GM18951 (cell line): Measurements from ENCODE around the gene NTMT1.

Source experiments
- POLR2A ChIP-seq: IDR thresholded peaks from 4 replicates; pipeline ENCODE4 v1.6.1; 2011; ENCODE audit warnings: mild to moderate bottlenecking; ENCODE audit not compliant: insufficient read length, insufficient read depth; ENCODE audit errors: extremely low read depth
- in situ Hi-C: fragments of 300-500 bp; cut with MboI; formaldehyde crosslinking; loops from one replicate; pipeline ENCODE4 v1.12.0; 2022; ENCODE audit warnings: low sequenced_read_pairs, mixed read lengths, inconsistent platforms; ENCODE audit not compliant: unreplicated experiment

Gene NTMT1

DNA sequence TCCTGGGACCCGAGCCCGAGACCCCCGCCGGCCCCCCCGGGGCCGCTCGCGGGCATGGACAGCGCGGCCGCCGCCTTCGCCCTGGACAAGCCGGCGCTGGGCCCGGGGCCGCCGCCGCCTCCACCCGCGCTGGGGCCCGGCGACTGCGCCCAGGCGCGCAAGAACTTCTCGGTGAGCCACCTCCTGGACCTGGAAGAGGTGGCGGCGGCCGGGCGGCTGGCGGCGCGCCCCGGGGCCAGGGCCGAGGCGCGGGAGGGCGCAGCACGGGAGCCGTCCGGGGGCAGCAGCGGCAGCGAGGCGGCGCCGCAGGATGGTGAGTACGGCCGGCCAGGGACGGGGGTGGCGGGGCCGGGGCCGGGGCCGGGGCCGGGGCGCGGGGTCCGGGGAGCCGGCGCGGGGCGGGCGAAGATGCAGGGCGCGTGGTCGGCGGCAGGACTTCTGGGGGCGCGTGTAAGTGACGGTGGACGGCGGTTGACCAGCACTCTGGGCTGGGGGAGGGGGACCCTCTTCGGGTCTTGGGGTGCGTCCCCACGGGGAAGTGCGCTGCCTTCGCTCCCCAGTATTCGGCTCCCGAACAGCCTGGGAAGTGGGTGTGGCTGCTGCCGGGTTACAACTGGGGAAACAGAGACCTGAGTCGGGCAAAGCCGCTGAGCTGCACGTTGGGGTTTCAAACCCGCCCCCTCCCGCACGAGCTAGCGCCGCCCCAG is 40.0 kb downstream of the NTMT1 start:
- TF ChIP-seq POLR2A: no peak
- in situ Hi-C loops: no loop called here

DNA sequence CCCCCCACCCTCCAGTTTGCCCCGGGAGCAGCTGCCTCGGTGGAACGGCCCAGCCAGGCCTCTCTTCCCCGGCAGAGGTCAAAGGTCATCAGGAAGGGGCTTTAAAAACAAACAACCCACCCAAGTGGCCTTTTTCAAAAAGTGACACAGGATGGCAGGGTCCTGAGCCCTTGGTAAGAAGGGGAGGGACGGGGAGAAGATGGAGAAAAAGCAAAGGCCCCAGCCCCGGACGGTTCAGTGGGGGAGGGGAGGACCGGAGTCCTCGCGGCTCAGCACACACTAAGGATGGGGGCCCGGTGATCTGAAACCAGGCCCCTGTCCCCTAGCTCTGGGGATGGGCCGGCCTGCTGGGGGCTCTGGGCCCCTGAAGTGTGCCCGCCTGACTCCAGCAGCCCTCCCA is 40.6 kb downstream of the NTMT1 start:
- in situ Hi-C loops: no loop called here
- TF ChIP-seq POLR2A: no peak

DNA sequence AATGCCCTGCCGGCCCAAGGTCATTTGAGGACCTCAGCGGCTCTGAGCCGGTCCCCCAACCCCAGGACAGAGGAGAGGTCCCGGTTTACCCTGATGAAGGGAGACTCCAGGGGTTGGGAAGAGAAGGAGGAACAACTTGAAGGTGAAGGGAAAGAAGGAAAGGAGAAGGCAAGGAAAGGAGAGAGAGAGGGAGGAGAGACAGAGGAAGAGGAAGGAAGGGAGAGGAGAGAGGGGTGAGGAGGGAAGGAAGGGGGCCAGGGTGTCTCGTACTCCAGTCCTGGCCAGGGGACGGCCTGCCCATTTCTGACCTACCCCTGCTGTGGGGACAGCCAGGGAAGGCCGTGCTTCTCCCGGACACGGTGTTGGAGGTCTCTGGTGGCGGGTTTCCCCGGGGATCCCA is 41.4 kb downstream of the NTMT1 start:
- in situ Hi-C loops: no loop called here

DNA sequence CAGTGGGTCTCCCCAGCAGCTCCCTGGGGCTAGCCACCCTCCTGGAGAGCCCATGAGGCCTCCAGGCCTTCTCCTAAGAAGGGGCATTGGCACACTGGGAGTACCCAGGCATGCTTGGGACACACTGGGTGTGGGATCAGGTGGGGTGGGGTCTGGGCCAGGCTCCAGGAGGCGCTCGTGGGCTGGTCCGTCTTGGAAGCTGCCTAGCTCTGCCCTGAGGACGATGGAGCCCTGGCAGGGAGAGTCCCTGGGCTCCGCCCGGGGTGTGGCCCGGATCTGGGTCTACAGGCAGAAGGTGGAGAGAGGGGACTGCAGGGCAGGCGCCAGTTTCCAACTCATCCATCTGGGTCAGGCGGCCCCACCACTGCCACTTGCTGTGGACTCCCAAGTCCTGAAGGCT is 41.9 kb downstream of the NTMT1 start:
- in situ Hi-C loops: no loop called here
- no peak for TF ChIP-seq POLR2A

More for the DNA sequence above, 41.4 kb downstream of the NTMT1 start:
- no peak for TF ChIP-seq POLR2A

DNA sequence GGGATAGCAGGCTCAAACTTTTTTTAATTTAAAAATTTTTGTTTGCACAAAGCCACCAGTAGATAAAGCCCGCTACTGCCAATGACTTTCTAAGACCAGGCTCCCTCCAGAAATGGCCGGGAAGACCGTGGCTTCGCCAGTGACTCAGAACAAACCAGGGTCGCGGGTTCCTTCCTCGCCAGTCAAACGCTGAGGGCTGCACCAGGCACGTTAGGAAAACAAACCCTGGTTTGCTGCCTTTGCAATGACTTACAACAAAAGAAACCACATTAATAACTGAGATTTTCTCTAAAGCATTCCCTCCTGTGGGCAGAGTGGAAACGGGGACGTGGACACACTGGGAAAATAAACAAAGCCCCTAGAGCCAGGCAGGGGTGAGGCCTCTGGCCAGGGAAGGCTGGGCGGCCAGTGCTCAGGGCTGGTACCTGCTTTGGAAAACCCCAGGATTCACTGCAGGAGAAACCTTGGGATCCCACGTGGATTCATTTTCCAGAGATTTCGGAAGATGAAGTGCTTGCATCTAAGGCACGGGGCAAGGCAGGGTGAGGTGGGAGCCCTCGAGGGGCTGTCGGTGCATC is 43.3 kb downstream of the NTMT1 start:
- in situ Hi-C loops: no loop called here
- no peak for TF ChIP-seq POLR2A

DNA sequence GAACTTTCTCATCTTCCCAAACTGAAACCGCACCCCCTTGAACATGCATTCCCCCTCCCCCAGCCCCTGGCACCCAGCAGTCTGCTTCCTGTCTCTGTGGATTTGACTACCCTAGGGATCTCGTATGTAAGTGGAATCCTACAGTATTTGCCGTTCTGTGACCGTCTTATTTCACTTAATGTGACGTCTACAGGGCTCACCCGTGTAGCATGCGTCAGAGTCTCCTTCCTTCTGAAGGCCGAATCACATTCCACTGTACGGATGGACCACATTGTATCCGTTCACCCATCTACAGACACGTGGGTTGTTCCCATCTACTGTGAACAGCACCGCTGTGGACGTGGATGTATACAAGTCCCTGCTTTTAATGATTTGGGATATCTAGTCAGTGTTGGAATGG is 44.0 kb downstream of the NTMT1 start:
- in situ Hi-C loops: no loop called here
- TF ChIP-seq POLR2A: no peak

DNA sequence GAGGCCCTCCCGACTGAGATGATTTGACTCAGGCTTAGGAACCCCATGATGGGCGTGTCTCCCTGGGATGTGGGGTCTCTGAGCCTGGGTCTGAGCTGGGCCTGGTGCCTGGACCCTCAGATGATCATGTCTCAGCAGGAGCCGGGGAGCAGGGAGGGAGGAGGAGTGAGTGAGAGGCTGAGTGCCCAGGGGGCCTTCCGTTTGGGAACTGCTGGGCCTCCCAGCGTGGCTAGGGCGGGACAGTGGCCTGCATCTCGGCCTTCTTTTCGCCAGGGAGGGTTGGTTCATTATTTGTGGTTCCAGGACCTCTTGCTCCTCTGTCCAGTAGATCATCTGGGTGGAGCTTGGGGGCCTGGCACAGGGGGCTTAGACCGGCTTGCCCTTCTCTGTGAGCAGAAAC is 45.1 kb downstream of the NTMT1 start:
- in situ Hi-C loops: no loop called here
- TF ChIP-seq POLR2A: no peak

DNA sequence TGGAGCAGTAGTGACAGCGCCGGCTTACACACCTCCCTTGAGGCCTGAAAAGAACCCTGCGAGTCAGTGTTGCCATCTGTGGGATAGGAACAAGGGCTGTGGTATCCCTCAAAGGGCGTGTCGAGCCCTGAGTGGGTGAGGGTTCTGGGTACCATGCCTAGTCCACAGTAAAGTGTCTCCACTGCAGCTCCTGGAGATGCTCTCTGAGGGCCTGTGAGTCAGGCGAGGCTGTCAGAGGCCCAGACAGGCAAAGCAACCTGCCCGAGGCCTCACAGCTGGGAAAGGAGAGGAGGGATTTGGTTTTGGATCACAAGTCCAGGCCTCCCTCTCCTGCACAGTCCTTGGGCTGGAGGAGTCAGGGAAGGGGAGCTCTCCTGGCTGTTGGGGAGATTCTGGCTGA is 45.6 kb downstream of the NTMT1 start:
- no peak for TF ChIP-seq POLR2A
- in situ Hi-C loops: no loop called here

DNA sequence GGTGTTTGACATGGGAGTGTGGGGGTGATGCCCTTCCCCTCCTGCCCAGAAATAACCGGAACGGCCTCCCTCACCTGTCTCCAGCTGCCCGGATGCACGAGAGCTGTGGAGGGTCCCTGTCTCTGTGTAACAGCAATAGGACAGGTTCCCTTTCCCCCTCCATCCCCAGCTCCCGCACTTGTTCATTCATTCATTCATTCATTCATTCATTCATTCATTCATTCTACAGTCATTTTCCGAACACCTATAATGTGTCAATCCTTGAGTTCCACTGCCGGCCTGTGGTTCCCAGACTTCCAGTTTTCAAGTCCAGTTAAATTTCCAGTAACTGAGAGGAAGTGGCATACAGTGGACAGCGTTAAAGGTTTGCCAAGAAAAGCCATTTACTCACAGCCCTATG is 46.7 kb downstream of the NTMT1 start:
- TF ChIP-seq POLR2A: no peak
- in situ Hi-C loops: no loop called here

DNA sequence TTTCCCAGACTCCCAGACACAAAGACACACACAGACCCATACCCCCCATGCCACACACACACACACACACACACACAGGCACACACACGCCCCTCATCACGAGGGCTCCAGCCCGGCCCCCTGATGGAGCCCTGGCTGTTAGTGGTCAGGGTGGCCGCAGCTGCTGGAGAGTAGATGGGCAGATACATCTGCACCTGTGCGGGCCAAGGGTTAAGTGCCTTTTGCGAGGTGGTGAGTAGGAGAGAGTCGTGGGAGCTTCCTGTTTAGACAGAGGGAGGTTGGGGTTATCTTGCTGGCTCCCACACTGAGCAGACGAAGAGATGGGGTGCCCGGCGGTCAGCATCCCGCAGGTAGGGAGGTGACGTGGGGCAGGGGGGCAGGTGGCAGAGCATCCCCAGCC is 47.6 kb downstream of the NTMT1 start:
- no peak for TF ChIP-seq POLR2A
- in situ Hi-C loops: no loop called here

DNA sequence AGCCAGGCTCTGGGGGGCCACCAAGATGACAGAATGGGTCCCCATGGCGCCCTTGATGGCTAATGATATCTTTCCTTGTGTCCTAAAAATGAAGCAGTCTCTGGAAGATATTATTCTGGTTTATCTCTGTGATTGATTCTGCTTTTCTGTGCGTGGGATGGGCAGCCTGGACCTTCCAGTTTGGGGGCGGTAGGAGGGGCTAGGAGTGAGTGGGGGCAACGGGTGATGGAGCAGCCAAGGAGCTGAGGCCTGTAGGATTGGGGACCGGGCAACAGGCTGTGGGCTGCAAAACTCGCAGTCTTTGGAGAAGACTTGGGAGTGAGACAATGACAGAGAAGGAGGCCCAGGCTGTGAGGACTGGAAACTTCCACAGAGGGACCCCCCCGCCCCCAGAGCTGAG is 48.3 kb downstream of the NTMT1 start:
- no peak for TF ChIP-seq POLR2A
- in situ Hi-C loops: no loop called here

DNA sequence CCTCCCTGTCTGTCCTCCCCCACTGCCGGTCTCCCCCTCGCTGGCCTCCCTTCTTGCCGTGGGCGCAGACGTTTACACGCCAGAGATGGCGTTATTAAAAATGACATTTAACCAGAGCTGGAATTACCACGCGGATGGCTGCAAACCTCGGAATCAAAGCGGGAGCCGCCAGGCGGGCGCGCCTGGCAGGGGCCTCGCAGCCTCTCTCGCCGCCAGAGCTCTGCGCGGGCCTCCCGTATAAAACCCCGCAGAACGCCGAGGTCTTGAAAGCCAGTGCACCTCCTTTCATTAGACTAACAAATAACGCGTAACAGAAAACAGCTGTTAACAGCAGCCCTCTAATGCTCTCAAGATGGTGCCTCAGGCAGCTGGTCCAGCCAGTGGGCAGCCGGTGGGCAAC is 49.7 kb downstream of the NTMT1 start:
- in situ Hi-C loops: no loop called here
- no peak for TF ChIP-seq POLR2A

DNA sequence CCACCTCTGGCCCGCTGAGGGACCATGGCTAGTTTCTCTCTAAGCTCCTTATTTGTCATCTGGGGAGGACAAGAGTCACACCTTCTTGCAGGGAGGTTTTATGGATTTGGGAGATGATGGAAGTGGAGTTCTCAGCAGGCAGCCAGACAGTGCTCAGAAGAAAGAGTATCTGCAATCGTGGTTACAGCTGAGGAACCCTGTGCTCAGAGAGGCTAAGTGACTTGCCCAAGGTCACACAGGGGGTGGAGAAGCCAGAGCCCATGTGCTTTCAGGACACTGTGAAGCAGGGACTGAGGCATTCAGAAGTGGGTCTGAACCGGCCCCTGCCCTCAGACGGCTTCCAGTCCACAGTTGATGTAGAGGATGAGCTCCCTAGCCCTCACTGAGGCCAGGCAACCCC is 50.3 kb downstream of the NTMT1 start:
- TF ChIP-seq POLR2A: no peak
- in situ Hi-C loops: no loop called here

DNA sequence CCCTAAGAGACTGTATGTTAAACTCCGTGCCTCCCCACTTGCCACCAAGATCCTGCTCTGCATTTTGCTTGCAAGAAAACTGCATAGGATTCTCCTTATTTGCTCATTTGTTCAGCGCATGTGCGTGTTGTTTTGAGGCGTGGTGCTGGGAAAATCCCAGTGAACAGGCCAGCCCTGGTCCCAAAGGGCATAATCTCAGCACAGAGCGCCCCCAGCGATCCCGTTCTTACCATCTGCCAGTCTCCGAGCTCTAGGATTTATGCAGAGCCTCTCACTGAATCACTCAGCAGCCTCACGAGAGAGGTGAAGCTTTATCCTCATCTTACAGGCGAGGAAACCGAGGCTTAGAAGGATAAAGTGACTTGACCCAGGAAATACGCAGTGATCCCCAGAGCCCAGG is 51.0 kb downstream of the NTMT1 start:
- in situ Hi-C loops: no loop called here

More for the DNA sequence above, 51.0 kb downstream of the NTMT1 start:
- no peak for TF ChIP-seq POLR2A
